RWPE1 (cell line): ENCODE data around the gene GABRB2.

Experiments
- CTCF ChIA-PET: fragments of 350-600 bp; sonication (Branson Sonifier 250); formaldehyde crosslinking; extraction: SDS; loops from one replicate; lab custom pipeline; 2021; lab: Yijun Ruan, JAX
- POLR2A ChIA-PET: fragments of 400-600 bp; formaldehyde crosslinking; extraction: SDS; loops from one replicate; lab custom pipeline; 2020; ENCODE audit warnings: antibody characterized with exemption; ENCODE audit not compliant: low non-redundant PET; lab: Yijun Ruan, JAX
- DNase-seq: peaks from one replicate; pipeline ENCODE4 v3.0.0; 2012; ENCODE audit warnings: low spot score
- H3K27ac ChIP-seq: fragments of 450-650 bp; 2 replicates; pipeline ENCODE4 v1.5.1; 2017
- TF ChIP-seq, protein P1 (sequence below): fragments of 450-650 bp; conservative IDR thresholded peaks from 2 replicates; pipeline ENCODE4 v1.5.1; 2017; ENCODE audit warnings: low read depth, mild to moderate bottlenecking

Gene GABRB2

GRCh38 chr5:161378701-161379100 is 167.8 kb downstream of the GABRB2 start:
- POLR2A ChIA-PET: no interaction called here
- CTCF ChIA-PET: no interaction called here
- TF ChIP-seq, protein P1, sequence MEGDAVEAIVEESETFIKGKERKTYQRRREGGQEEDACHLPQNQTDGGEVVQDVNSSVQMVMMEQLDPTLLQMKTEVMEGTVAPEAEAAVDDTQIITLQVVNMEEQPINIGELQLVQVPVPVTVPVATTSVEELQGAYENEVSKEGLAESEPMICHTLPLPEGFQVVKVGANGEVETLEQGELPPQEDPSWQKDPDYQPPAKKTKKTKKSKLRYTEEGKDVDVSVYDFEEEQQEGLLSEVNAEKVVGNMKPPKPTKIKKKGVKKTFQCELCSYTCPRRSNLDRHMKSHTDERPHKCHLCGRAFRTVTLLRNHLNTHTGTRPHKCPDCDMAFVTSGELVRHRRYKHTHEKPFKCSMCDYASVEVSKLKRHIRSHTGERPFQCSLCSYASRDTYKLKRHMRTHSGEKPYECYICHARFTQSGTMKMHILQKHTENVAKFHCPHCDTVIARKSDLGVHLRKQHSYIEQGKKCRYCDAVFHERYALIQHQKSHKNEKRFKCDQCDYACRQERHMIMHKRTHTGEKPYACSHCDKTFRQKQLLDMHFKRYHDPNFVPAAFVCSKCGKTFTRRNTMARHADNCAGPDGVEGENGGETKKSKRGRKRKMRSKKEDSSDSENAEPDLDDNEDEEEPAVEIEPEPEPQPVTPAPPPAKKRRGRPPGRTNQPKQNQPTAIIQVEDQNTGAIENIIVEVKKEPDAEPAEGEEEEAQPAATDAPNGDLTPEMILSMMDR: no peak

GRCh38 chr5:161376034-161376433 is 170.5 kb downstream of the GABRB2 start:
- TF ChIP-seq, protein P1: no peak
- POLR2A ChIA-PET: no interaction called here
- H3K27ac ChIP-seq: no peak overlapping the region
- CTCF ChIA-PET: interaction anchor here (0.7 kb wide), 1 partner anchor 321 kb away, joined by 4 read pairs; no protein-coding TSS in a partner anchor
- no peak for DNase-seq

More at GRCh38 chr5:161378701-161379100, 167.8 kb downstream of the GABRB2 start:
- DNase-seq: no peak
- H3K27ac ChIP-seq: no peak overlapping the region

- ChIA-PET POLR2A (no interaction called here), CTCF (interaction anchor here (0.7 kb wide), 1 partner anchor 170 kb away, joined by 3 read pairs; no protein-coding TSS in a partner anchor)
- no peak overlapping the region for H3K27ac ChIP-seq
- DNase-seq: no peak
- TF ChIP-seq, protein P1: no peak
These were observed 173.2 kb downstream of the GABRB2 start for GRCh38 chr5:161373345-161373707.

- DNase-seq: no peak
- CTCF ChIA-PET: no interaction called here
These were observed 173.7 kb downstream of the GABRB2 start for GRCh38 chr5:161372682-161373344.

GRCh38 chr5:161369022-161369421 is 177.5 kb downstream of the GABRB2 start:
- ChIA-PET CTCF (no interaction called here), POLR2A (no interaction called here)
- H3K27ac ChIP-seq: no peak overlapping the region
- no peak for DNase-seq
- TF ChIP-seq, protein P1: no peak

More at GRCh38 chr5:161372682-161373344, 173.7 kb downstream of the GABRB2 start:
- POLR2A ChIA-PET: no interaction called here
- TF ChIP-seq, protein P1: no peak
- H3K27ac ChIP-seq: no peak overlapping the region

- POLR2A ChIA-PET: no interaction called here
- DNase-seq: no peak
- TF ChIP-seq, protein P1: no peak
- CTCF ChIA-PET: no interaction called here
- H3K27ac ChIP-seq: no peak overlapping the region
These were observed 188.1 kb downstream of the GABRB2 start for GRCh38 chr5:161358446-161358845.
